ENCODE data around the gene FAM193B.

Gene FAM193B

DNA sequence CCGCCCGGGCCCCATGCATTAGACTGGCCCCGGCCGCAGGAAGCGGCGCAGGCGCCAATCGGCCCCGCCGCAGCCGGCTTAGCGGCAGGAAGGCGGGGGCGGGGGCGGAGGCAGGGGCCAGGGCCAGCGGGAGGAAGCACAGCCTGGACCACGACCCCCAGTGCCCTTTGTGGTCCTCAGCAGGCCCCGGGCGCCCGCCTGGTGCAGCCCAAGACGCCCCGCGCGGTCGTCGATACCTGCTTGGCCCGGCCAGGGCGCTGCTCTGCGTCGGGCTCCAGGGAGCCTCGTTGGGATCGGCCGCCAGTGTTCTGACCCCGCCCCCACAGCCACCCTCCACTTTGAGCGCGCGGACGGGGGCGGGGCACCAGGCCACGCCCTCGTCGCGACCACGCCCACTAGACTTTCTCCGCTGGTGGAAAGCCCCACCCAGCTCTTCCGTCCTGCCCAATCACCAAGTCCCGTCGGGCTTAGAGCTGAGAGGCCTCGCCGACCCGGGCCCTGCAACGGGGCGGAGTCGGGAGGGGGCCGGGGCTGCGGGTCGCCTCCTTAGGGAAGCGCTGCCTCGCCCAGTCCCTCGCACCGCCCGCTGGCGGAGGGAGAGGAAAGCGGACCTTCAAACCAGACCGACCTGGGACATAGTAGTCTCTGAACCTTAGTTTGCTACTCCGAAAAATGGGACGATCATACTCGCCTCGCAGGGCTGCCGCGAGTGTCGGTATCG, 56.9 kb downstream of the FAM193B start, which contains the start of gene PDLIM7:
Gene PDLIM7, minus strand, starts transcription at position 313 of the 721 bp plus-strand sequence. CDS start 1,092 bp downstream, outside the sequence.
- Histone ChIP-seq H3K27ac (peak within 1 kb of the TSS; percentile 92 to 100), H3K9me3 (no peaks in the 10 kb centered on the region), H3K4me1 (peaks cover 7 to 59% (median 50%) of the 10 kb centered on the region in 4 donors), H3K36me3 (peaks cover 2 to 10% (median 6%) of the 10 kb centered on the region in 3 donors), H3K4me3 (peak within 1 kb of the TSS; percentile 83 to 100), H3K27me3 (no peaks in the 10 kb centered on the region)
- TF ChIP-seq, protein P1, sequence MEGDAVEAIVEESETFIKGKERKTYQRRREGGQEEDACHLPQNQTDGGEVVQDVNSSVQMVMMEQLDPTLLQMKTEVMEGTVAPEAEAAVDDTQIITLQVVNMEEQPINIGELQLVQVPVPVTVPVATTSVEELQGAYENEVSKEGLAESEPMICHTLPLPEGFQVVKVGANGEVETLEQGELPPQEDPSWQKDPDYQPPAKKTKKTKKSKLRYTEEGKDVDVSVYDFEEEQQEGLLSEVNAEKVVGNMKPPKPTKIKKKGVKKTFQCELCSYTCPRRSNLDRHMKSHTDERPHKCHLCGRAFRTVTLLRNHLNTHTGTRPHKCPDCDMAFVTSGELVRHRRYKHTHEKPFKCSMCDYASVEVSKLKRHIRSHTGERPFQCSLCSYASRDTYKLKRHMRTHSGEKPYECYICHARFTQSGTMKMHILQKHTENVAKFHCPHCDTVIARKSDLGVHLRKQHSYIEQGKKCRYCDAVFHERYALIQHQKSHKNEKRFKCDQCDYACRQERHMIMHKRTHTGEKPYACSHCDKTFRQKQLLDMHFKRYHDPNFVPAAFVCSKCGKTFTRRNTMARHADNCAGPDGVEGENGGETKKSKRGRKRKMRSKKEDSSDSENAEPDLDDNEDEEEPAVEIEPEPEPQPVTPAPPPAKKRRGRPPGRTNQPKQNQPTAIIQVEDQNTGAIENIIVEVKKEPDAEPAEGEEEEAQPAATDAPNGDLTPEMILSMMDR (IDR thresholded peaks at IDR 0.05): peak in 1 of 2 experiments; percentile 1
- peak; percentile 96 to 99 for DNase-seq
- intact Hi-C loops (cut with DNase I; ENCODE audit: low total_unique reads): loop anchor here (2.0 kb wide), 1 partner anchor 43 kb away; no protein-coding TSS in a partner anchor

DNA sequence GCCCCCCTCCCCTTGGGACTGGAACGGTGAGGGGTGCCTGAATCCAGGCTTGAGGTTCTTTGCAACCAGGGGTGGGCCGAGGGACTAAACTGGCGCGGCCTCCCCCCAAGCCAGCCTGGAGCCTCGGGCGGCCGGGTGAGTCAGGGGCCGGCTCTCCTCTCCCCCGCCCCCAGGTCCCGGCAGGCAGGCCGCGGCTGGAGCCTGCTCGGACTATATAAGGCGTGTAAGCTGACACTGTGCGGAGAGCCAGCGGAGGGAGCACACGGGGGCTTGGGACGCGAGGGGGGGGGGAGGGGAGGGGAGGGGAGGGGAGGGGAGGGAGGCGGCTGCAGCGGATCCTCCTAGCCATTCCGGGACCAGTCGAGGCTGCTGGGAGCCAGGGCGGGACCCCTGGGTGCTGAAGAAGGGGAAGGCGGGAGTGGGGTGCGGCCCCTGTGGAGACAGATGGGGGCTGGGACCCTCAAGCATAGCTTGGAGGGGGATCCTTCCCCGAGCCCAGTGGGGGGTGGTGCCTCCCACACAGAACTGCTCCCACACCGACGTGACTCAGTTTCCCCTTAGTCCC, 57.6 kb downstream of the FAM193B start:
- no peaks in the 10 kb centered on the region for H3K9me3 ChIP-seq
- H3K27me3 ChIP-seq: no peaks in the 10 kb centered on the region
- DNase-seq: peak; percentile 86 to 96
- H3K36me3 ChIP-seq: peaks cover 8 to 17% (median 13%) of the 10 kb centered on the region in 3 donors
- peaks cover 7 to 65% (median 56%) of the 10 kb centered on the region in 4 donors for H3K4me1 ChIP-seq
- intact Hi-C loops (cut with DNase I; ENCODE audit: low total_unique reads): no loop called here
- peak overlapping the region; percentile 83 to 100 for H3K4me3 ChIP-seq
- TF ChIP-seq, protein P1 (IDR thresholded peaks at IDR 0.05): no peak
- peak overlapping the region; percentile 92 to 100 for H3K27ac ChIP-seq

DNA sequence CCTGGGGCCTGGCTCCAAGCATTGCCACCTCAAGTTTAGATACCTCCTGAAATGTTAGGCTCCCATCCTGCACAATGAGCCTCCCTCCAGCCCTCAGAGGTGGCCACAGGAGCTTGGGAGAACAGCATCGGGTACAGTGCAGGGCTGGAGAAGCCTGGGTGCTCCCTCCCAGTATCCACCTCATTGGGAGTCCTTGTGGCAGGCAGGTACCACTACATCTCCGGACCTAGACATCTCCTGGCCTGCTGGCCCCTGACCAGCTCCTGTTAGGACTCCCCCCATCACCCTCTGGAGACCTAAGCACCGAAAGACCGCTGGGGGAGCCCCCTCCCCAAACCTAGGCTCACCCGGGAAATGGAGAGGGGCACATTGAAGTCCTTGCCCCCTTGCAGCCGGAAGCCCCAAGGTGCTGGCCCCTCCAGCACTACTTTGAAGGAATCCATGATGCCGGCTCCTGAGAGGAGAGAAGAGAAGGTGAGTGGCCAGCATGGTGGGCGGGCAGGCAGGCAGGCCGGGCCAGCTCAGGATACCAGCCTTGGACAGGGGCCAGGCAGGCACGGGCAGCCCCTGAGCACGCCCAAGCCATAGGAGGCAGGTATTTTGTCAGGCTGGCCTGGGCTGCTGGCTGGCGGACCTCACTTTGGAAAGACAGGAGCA, 58.2 kb downstream of the FAM193B start:
- TF ChIP-seq, protein P1 (IDR thresholded peaks at IDR 0.05): peak; percentile 13 to 23
- peaks cover 7 to 71% (median 62%) of the 10 kb centered on the region in 4 donors for H3K4me1 ChIP-seq
- DNase-seq: peak in 1 of 2 donors; percentile 79
- H3K27me3 ChIP-seq: no peaks in the 10 kb centered on the region
- H3K36me3 ChIP-seq: peaks cover 14 to 19% (median 16%) of the 10 kb centered on the region in 3 donors
- intact Hi-C loops (cut with DNase I; ENCODE audit: low total_unique reads): no loop called here
- no peaks in the 10 kb centered on the region for H3K9me3 ChIP-seq
- H3K4me3 ChIP-seq: peak overlapping the region; percentile 83 to 100
- peak overlapping the region; percentile 92 to 100 for H3K27ac ChIP-seq

DNA sequence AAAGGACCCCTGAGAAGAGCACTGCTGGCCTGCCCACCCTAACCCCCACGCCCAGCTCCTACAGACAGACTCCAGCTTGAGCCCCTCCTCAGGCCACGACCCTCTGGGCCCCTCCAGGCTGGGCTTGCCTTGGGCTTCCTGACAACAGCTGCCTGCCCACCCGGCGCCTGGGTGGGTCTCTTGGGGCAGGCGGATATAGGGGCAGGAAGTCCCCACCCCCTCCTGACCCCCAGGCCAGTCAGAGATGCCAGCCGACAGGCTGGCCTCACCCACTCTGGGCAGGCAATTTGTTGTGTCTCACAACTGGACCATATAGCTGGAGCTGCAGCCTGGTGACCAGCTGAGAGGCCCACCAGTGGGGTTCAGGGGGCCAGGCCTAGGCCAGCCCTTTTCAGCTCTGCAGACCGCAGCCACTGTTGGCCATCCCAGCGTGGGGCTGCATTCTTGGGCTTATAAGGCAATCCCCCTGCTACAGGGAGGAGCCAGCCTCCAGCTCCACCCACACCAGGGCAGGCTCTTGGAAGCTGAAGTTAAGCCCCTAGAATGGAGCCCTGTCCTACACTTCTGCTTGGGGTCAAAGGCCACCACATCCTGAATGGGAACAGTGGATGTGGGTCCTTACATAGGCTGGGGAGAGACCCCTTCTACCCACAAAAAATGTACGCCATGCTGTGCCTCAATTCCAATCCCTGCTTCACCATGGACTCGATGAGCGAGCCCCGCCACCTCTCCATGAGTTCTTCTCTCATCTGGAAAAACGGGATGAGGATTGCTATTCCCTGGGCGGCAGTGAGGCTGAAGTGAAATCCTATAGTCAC, 58.9 kb downstream of the FAM193B start:
- peaks cover 7 to 74% (median 67%) of the 10 kb centered on the region in 4 donors for H3K4me1 ChIP-seq
- no peaks in the 10 kb centered on the region for H3K9me3 ChIP-seq
- H3K27me3 ChIP-seq: no peaks in the 10 kb centered on the region
- TF ChIP-seq, protein P1 (IDR thresholded peaks at IDR 0.05): no peak
- H3K36me3 ChIP-seq: peaks cover 19 to 22% (median 21%) of the 10 kb centered on the region in 3 donors
- DNase-seq: peak; percentile 85 to 97
- peak overlapping the region; percentile 92 to 100 for H3K27ac ChIP-seq
- intact Hi-C loops (cut with DNase I; ENCODE audit: low total_unique reads): no loop called here
- peak overlapping the region; percentile 83 to 100 for H3K4me3 ChIP-seq
